ENCODE results near the gene CCDC57. TPM values are rescaled to one million over a fixed set of nuclear protein-coding genes. Genes with fewer than 3 reads are reported as not detected.

CCDC57 gene
- total and polyA plus RNA-seq, 9 of the 15 experiments (the other 6 are each of a cell fraction or from before 2014, with no cell fraction given) = 0.83 to 36.2 (median 13.6) TPM

- no peak for TF ChIP-seq FIP1L1 (IDR thresholded peaks at IDR 0.05; ENCODE audit: low read depth, low read length, poor library complexity, severe bottlenecking)
- no peak for TF ChIP-seq RREB1 (CRISPR knock-in tag; IDR thresholded peaks at IDR 0.05)
- no peak for TF ChIP-seq CREB3L1 (IDR thresholded peaks at IDR 0.05; ENCODE audit: borderline replicate concordance, low read depth)
- TF ChIP-seq ZNF551 (CRISPR knock-in tag; IDR thresholded peaks at IDR 0.05) = no peak
- no peak for TF ChIP-seq FOXP4 (CRISPR knock-in tag; IDR thresholded peaks at IDR 0.05; ENCODE audit: borderline replicate concordance)
- TF ChIP-seq MITF (IDR thresholded peaks at IDR 0.05) = no peak
- no peak for TF ChIP-seq CREB5 (CRISPR knock-in tag; IDR thresholded peaks at IDR 0.05)
- TF ChIP-seq CCNT2 (IDR thresholded peaks at IDR 0.05; ENCODE audit: borderline replicate concordance, extremely low read depth, insufficient read length, low read depth, low read length) = no peak
- no peak for TF ChIP-seq ZNF830 (CRISPR knock-in tag; IDR thresholded peaks at IDR 0.05)
- TF ChIP-seq ILF3 (IDR thresholded peaks at IDR 0.05; ENCODE audit: borderline replicate concordance) = no peak
- no peak for TF ChIP-seq PURB (CRISPR knock-in tag; IDR thresholded peaks at IDR 0.05; ENCODE audit: low read depth)
- no peak for TF ChIP-seq TARDBP (IDR thresholded peaks at IDR 0.05)
- TF ChIP-seq ZNF644 (tag; IDR thresholded peaks at IDR 0.05; ENCODE audit: low read depth) = no peak
Observed at GRCh38 chr17:82121660-82122629, 90.7 kb downstream of the CCDC57 start (continued).
